T1000 (cell line): ENCODE results near the gene FBP1.

Source experiments
- DNase-seq: peaks from one replicate; lab custom pipeline; 2025; ENCODE audit warnings: mixed read lengths; lab: John Stamatoyannopoulos, UW

The FBP1 gene

DNA sequence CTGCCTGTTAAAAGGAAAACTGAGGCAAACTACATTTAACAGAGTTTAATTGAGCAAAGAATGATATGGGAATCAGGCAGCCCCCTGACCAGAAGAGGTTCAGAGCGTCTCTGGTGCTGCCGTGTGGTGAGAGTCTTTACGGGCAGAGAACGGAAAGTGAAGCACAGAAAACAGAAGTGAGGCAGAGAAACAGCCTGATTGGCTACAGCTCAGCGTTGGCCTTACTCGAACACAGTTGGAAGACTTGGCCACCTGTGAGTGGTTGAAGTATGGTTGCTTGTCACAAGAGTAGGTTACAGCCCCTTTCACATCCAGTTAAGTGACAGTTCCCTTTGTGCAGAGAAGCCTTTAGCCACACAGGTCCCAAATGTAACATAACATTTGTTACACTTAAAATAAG, 16.9 kb upstream of the FBP1 start:
- no peak for DNase-seq

DNA sequence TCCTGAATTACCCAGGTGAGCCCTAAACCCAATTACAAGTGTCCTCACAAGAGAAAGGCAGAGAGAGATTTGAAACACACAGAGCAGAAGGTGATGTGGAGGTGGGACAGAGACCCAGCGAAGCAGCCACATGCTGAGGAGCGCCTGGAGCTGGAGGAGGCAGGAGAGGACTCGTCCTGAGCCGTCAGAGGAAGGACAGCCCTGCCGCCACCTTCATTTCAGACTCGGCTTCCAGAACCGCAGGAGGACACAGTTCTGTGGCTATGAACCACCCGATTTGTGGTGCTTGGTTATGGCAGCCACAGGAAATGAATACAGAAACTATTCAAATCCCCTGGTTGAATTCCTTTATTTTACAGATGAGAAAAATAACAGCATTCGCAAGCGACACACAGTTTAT, 16.4 kb upstream of the FBP1 start:
- DNase-seq = no peak

DNA sequence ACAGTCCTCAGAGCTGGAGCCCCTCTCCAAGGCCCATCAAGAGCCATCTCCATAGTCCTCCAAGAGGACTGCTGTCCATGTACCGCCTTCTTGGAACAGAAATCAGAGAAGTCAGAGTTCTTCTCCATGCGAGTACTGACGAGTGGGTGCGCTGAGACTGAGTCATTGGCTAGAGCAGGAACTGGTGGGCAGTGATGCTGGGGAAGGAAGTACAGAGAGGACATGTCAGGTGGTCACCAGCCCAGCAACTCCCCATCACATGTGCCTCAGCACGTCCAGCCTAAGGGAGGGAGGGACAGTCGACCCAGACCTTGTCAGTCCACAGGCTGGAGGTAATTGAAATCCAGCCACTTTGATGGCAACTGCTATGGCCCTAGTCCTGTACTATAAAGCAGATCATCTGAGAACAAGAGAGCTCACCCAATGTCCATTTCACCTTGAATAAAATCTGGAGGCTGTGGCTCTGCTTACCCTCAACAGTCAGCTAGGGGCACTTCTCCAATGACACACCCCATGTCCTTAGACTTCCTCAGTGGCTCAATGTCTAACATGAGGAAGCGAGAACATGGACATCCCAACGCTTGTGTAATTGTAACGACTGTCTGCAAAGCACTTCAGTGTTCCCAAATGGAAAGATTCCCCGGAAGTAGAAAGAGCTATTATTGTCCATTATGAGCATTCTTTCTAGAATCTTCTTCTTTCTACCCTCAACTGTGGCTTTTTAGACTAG, 15.0 kb upstream of the FBP1 start:
- DNase-seq = no peak

DNA sequence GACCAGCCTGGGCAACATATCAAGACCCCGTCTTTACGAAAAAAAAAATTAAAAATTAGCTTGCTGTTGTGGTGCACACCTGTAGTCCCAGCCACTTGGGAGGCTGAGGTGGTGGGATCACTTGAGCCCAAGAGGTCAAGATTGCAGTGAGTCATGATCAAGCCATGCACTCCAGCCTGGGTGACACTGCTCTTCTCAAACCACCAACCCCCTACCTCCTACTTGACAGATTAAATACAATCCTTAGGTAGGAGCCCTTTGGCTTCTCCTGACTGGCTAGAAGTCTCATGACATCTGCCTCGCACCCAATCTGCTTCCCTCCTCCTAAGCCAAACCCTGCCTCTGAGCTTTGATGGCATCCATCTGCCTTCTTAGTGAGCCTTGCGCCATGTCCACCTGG, 11.6 kb upstream of the FBP1 start:
- DNase-seq = no peak

DNA sequence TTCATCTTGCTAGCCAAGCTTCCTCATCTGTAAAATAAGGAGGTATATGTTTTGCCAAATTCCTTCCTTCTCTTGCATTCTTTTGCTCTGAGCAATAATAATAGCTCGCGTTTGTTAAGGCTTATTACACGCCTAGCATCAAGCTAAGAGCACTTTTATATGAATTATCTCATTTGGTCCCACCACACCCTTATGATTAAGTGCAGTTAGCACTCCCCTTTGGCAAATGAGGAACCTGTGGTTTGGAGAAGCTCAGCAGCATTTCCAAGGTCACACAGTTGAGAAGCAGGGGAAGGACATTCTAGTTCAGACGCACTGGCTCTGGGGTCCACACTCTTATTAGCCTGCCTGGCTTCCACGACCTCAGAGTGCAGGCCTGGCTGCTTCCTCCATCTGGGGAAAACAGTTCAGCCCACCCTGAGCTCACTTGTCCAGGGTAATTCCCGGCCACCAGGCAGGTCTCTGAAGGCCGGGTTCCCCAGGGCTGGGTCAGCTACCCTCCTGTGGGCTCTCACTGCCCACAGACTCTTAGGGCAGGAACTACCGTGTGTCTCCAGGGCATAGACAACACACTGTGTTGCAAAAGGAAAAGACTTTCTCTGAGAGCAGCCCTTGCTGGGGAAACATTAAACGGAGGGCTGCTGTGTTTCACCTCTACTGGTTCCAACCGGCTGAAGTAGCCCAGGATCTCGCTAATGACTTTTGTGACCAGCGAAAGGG, 9.9 kb upstream of the FBP1 start:
- DNase-seq = peak; percentile 39

DNA sequence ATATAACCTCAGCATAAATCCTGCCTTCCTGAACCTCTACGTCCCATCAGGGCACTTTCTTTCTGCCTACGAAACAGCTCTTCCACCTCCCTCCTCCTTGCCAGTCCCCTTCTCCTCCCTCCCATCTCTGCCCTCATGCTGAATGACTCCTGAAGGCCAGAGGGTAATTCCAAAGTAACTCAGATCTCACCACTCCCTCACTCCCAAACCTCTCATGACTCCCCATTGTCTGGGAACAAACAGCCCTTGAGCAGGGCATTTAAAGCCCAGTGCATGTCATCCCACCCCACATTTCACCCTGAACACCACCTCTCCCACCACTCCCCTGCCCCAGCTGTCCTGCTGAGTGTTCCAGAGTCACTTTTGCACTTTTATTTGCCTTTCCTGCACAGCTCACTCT, 8.9 kb upstream of the FBP1 start:
- DNase-seq = no peak

DNA sequence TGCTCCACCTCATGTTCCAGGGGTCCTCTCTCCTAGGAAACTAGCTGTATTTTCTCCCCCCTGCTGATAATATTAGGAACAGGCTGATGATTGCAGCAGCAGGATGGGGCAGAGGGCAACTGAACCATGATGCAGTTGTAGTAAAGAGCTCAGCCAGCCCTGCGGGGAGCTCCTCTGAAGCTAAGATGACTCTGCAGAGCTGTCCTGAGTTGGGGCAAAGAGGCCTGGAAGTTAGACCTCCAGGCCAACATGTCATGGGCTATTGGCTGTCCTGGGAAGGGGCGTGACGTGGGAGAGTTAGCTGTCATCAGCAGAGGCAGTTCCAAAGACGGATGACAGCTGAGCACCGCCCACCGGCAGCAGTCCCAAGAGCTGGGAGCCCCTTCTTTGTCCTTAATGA, 6.6 kb upstream of the FBP1 start:
- no peak for DNase-seq

DNA sequence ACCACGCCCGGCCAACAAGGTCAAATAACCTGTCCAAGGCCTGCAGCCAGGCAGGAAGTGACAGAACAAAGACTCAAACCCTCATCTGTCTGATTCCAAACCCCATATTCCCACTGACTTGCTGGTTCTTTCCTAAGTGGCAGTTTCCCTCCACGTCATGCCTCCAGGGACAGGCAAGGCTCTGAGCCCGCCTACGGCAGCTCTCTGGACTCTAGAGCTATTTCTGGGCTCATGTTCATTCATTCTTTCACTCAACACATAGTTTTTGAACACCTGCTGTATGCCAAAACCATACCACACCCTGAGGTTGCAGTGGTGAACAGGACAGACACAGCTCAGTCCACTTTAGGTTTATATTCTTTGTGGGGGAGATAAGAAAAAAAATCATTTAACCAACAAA, 5.2 kb upstream of the FBP1 start:
- DNase-seq = no peak

DNA sequence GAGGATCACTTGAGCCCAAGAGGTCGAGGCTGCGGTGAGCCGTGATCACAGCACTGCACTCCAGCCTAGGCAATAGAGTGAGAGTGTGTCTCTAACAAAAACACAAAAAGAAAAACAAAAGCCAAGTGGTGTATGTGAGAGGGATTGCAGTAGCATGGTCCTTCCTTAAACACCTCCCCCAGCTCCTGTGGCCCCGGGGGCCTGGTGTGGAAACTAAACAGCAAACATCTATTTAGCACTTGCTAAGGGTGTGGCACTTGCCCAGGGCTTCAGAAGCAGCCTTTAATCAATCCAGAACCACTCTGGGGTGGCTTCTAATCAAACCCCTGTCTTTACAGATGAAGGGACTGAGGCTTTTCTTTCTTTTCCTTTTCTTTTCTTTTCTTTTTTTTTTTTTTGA, 4.4 kb upstream of the FBP1 start:
- no peak for DNase-seq

DNA sequence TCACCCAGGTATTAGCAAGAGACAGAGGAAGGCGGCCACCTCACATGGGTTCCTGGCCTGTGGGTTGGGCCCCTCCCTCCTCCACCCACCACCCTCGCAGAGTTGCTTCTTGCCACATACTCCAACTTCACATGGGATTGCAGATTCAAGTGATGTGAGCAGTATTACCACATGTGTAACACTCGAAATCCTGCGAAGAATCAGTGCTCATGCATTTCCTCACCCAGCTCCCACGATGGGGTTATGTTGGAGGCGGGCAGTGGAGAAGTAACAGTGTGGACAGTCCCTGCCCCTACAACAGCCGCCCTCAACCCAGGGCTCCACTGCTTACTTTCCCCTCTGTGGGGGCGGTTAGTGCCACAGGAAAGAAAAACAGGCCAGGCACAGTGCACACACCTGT, 3.9 kb upstream of the FBP1 start:
- no peak for DNase-seq

DNA sequence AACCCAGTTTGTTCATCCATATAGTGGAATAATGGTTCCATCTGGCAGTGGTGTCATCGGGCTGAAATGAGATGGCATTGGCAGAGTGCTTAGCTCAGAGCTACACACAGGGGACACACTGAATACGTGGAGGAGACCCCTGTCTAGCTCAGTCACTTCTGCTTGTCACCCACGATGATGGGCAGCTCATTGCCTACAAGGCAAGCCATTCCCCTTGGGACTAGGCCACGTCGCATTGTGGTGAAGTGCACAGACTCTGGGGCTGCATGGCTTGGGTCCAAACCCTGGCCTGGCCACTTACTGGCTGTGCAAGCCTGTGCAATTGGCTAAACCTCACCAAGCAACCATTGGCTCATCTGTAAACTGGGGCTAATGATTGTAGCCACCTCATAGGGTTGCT, 3.2 kb upstream of the FBP1 start:
- DNase-seq = no peak

DNA sequence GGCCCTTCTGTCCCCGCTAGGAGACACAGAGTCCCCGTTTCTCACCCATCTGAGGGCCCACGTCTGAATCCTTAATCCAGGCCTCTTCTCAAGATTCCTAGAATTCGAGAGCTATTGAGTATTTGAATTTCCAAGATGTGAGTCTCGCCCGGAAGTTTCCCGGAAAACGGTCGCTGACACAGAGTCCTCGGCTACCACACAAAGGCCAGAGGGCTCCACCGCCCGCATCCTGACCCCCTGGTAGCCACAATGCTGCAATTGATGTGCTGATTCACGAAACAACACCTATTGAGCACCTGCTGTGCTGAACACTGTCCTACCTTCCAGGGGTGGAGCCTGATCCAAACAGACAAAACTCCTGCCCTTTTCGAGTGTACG, 670 bp upstream of the FBP1 start:
- DNase-seq = no peak

DNA sequence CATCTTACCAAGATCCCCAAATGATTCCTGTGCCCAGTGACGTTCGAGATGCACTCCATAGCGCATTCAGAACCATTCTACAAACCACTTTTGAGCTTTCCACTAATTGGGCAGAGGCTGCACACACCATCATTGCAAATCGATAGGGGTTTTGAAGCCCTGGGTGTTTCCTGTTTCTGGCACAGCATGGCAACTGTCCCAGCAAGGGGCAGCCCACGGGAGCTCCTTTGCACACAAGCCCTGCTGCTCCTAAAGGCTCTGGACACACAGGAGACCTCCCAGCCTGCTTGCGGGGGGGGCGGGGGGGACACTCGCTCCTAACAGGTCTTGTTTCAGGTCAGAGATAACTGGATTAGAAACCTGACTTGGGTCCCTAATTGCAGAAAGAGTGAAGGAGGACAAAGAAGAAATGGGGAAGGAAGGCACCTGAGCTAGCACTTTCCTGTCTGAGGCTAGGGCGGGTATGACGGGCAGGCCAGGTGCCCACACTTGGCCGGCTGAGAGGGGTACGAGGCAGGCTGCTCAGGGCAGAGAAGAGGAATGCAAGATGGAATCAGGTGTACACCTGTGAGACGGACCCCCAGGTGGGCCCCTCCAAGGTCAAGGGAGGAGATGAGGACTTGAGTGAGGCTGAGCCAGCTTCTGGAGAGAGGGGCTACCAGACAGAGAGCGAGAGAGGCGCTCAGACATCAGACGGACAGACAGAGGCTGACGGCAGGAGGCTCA, 820 bp downstream of the FBP1 start:
- DNase-seq = no peak

DNA sequence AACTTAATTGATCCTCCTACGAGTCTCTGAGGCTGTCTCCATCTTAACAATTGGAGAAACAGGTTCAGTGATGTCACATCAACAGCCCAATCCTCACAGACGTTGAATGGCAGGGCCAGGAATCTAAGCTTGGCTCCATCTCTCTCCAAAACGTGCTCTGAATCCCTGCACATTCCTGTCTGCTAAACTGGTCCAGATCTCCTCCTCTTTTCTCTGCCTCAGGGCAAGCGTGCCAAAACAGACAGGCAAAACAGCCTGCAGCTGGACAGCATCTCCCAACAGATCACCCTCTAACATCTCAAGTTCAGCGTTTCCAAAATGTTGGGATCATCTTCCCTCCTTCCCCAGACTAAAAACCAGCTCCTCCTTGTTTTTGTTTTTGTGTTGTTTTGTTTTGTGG, 6.6 kb downstream of the FBP1 start:
- DNase-seq = no peak

DNA sequence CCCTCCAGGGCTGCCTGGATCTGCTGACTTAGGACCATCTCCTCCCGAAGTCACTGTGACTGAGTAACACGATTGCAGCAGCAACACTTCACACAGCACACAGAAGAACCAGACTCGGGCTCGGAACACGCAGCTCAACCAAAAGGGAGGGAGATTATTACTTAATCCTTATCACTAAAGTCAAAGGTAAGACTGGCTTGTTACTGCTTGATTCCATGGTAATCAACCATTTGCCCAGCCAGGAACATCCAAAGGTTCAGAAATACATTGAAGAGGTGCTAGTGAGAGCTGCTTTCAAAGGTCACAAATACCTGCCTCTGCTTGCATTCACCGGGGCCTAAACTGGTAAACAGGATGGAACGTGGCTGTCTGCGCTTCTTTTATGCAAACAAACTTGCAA, 7.7 kb downstream of the FBP1 start:
- no peak for DNase-seq

DNA sequence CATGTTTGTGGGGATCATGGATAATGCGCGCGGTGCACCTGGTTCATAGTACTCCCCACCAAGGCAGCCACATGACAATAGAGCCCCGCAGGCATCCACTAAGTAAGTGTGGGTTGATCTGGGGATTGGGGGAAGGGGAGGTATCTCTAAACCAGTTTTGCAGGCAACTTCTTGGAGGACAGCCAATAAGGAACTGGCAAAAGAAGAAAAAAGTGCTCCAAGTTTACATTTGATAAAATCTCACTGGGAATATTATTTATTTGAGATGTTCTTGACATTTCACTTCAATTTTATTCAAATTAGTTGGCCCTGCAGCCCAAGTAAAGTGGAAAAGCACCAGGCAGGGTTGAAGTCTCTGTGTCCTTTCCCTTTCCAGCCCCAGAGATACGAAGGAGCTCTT, 8.5 kb downstream of the FBP1 start:
- no peak for DNase-seq

DNA sequence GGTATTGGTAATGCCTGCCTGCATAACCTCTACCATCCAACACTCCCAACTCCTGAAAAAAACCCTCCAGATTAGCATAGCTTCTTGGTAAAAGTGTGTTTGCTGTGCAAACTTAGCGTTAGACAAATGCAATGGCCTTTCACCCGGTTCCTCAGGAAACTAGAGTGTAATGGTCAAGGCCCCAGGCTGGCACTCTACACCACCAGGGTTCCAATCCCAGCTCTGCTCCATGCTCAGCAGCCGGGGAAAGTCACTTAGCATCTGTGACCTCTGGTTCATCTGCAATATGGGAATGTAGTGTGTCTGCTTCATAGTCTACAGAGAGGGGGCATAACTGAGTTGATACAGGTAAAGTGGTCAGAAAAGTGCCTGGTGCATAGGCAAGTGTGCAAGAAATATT, 9.0 kb downstream of the FBP1 start:
- DNase-seq = no peak

DNA sequence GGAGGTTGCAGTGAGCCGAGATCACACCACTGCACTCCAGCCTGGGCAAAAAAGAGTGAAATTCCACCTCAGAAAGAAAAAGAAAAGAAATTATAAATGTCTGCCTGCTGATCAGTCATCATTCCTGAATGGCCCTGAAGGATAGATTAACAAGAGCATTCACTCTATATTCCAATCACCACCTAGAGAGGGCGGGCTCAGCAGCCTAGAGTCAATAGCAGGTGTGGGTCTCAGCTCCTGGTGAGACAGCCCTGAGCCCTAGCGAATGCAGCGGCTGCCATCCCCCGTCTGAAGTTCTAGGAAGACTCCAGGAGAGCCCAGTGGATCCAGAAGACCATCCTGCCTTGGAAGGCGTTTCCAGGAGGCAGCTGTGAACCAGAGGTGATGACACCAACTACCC, 12.0 kb downstream of the FBP1 start:
- no peak for DNase-seq

DNA sequence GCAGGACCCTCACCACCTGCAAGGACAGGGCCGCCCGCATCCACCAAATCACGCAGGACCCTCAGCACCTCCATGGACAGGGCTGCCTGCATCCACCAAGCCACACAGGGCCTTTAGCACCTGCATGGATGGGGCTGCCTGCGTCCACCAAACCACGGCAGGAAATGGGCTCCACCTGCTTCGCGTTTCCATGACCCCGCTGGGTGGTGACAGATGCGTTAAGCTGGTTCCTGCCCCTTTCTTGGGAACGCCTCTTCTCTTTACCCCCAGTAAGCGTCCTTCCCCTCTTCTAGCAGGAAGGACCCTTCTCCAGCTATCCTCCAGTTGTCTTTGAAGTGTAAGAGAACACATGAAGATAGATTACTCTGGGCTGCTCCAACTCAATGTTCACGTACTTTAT, 13.5 kb downstream of the FBP1 start:
- DNase-seq = no peak

DNA sequence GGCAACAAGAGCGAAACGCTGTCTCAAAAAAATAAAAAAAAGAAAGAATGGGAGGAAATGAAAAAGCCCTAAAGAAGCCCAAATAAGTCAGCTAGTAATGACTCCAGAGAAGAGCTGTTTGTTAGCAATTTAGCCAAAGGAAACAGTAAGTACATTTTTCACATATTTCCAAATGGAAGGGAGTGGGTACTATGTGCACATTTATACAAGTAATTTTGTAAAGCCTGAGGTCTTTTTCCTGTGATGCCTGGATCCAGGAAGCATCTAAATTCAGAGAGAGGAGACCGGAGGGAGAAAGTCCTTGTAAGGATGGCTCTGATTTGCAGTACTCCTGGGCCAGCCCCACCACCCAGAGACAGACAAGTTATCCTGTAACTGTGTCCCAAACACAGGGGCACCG, 14.7 kb downstream of the FBP1 start:
- no peak for DNase-seq

DNA sequence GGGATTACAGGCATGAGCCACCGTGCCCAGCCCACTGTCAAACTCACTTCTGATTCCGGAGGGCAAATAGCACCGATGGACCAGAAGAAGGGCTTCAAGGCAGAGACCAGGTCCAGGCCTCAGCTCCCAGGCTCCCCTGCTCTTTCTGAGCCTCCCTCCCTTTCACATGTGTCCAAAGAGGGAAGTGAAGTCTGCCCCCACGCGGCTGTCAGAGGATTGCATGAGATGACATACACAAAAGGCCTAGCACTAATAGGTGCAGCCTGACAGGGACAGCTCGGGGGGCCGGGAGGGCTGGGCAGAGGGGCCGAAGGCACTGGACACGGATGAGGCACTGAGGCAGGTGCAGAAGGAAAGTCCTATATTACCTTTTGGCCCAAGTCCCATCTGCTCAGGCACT, 16.1 kb downstream of the FBP1 start:
- no peak for DNase-seq

DNA sequence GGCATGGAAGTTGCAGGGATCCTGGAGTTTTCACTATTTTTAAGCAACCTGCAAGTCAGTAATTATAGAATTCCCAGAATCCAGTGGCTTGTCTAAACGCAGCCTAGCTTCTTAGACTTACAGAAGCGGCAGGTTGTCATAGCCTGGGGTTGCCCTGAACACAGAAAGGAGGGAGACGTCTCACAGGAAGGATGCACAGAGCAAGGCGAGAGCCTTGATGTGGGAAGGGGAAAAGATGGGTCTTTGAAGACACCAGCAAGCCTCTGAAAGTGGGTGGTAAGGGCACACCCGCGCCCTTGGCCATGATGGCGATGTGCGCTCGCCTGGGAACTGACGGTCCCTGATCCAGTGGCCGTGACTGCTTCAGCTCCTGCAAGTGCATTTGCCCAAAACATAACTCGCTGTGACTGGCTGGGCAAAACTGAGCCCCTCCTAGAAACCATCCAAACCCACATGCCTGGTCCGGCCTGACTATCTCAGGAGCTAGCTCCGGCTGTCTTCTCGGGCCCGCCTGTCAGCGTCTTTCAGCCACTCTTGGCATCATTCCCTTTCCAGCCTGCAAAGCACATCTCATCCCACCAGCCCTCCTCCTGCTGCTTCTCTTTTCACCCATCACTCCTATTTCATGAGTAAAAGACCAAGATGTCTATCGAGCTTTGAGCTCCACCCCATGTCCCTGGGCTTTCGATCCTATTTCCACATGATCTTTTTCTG, 17.1 kb downstream of the FBP1 start:
- DNase-seq = no peak

DNA sequence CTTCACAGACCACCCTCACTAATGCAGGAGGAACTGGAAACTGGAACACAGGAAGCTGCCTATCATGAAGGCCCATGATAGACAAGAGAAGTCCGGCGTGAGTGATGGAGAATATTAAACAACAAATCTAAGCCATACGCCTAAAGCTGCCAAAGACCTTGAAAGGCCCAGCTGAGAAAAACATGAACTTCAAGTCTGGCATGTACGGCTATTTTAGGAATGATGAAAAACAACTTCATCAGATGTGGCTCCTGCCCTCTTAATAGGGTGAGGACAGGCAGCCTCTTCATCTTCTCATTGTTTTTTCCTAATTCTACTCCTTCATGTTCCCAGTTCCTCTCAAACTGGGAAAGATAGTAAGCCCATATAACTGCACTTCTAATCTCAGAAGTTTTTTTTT, 20.3 kb downstream of the FBP1 start:
- no peak for DNase-seq
